Activated CD4-positive, alpha-beta T cell treated with anti-CD3 and anti-CD28 coated beads for 36 hours (primary cell): ENCODE results near the gene ZNF331. TPM values are rescaled to one million over a fixed set of nuclear protein-coding genes. Genes with fewer than 3 reads are reported as not detected.

Experiments used
- ATAC-seq: fragments of 200-7000 bp; cut with Tn5 transposase; one replicate; pipeline ENCODE4 v1.10.0; 2021; ENCODE audit warnings: mild to moderate bottlenecking, moderate library complexity
- CTCF ChIA-PET: fragments of 350-600 bp; sonication (Branson Sonifier 250); formaldehyde crosslinking; loops from one replicate; lab custom pipeline; 2021; ENCODE audit warnings: antibody characterized with exemption; lab: Charles Lee
- POLR2A ChIA-PET: fragments of 350-600 bp; sonication (Branson Sonifier 250); formaldehyde crosslinking; loops from one replicate; lab custom pipeline; 2021; ENCODE audit warnings: antibody characterized with exemption, inconsistent platforms; lab: Charles Lee
- DNase-seq: peaks from one replicate; pipeline ENCODE4 v3.0.0-alpha.2; 2020
- H3K27ac Mint-ChIP-seq: one replicate; pipeline ENCODE4 v1.8.0; 2021; ENCODE audit warnings: mixed read lengths
- H3K27me3 Mint-ChIP-seq: one replicate; pipeline ENCODE4 v1.8.0; 2021; ENCODE audit warnings: mixed read lengths
- H3K36me3 Mint-ChIP-seq: one replicate; pipeline ENCODE4 v1.8.0; 2021; ENCODE audit warnings: low read depth, mixed read lengths
- H3K4me1 Mint-ChIP-seq: one replicate; pipeline ENCODE4 v1.8.0; 2021; ENCODE audit warnings: mixed read lengths
- H3K4me3 Mint-ChIP-seq: one replicate; pipeline ENCODE4 v1.8.0; 2021; ENCODE audit warnings: mild to moderate bottlenecking, moderate library complexity, mixed read lengths
- H3K9me3 Mint-ChIP-seq: one replicate; pipeline ENCODE4 v1.8.0; 2021; ENCODE audit warnings: low read depth, mixed read lengths
- intact Hi-C, 2 experiments: fragments of 100-400 bp; cut with DNase I in 1 of 2; cut with micrococcal nuclease in 1 of 2; formaldehyde crosslinking; loops; one replicate each; pipeline versions ENCODE4 v1.14.2 to v1.15.1; 2022 to 2024; cut with DNase I, micrococcal nuclease
- total RNA-seq, 2 experiments: library from RNA; stranded (reverse); gene quantifications; one replicate each; pipeline ENCODE4 v1.2.3, GENCODE V29; 2021

ZNF331 gene
- total RNA-seq, 2 experiments from 2014 or later = 24.3 to 29.7 TPM

DNA sequence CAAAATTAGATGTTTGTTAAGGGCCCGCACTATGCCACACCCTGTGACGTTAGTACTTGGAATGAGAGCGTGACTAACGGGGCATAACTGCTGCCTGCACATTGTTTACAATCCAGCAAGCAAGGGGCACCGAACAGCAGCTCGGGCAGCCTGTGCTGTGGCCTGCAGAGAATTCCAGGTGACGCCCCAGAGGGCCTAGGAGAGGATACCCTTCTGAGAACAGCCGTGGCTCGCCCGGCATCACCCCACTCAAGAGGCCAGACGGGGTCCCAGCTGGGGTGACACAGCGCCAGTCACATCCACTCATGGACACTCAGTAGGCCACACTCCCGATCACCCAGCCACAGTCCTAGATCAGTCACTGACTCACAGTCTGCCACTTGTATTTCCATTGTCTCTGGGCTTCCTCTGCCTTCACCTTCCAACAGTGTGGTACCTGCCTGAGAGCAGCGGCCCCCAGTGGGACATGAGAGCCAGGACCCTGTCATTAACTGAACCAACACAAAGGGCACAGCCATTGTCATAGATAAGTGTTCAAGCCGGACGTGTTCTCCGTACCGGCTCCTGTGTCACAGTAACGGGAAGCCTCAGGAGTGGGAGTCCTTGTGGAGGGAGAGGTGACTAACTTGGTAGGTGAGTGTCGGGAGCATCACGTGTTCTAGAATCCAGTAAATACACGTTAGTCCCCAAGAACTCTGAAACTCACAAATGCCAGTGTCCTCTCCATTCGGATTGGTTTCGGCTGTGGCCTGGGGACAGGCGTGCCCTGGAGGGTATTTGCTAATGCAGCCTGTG, 7.5 kb downstream of the ZNF331 start:
- no peak for DNase-seq
- ChIA-PET POLR2A (no interaction called here), CTCF (no interaction called here)
- ATAC-seq = no peak
- H3K27me3 Mint-ChIP-seq = no peaks in the 10 kb centered on the region
- H3K4me3 Mint-ChIP-seq = no peak overlapping the region
- H3K36me3 Mint-ChIP-seq = peaks cover 66% of the 10 kb centered on the region
- intact Hi-C loops = no loop called here
- H3K4me1 Mint-ChIP-seq = peaks cover 34% of the 10 kb centered on the region
- H3K27ac Mint-ChIP-seq = no peak overlapping the region
- H3K9me3 Mint-ChIP-seq = peaks cover 4% of the 10 kb centered on the region

- peaks cover 29% of the 10 kb centered on the region for H3K4me1 Mint-ChIP-seq
- ChIA-PET POLR2A (no interaction called here), CTCF (no interaction called here)
- H3K36me3 Mint-ChIP-seq = peaks cover 61% of the 10 kb centered on the region
- intact Hi-C loops = no loop called here
- H3K27ac Mint-ChIP-seq = peak overlapping the region; percentile 6
- H3K4me3 Mint-ChIP-seq = no peak overlapping the region
- H3K27me3 Mint-ChIP-seq = no peaks in the 10 kb centered on the region
- ATAC-seq = no peak
- peaks cover 1% of the 10 kb centered on the region for H3K9me3 Mint-ChIP-seq
- DNase-seq = no peak
Observed at GRCh38 chr19:53546758-53547513, 9.0 kb downstream of the ZNF331 start.

GRCh38 chr19:53549340-53549739, 11.4 kb downstream of the ZNF331 start:
- no peak overlapping the region for H3K4me3 Mint-ChIP-seq
- H3K36me3 Mint-ChIP-seq = peaks cover 62% of the 10 kb centered on the region
- H3K9me3 Mint-ChIP-seq = peaks cover 1% of the 10 kb centered on the region
- peak overlapping the region; percentile 15 for H3K27ac Mint-ChIP-seq
- ChIA-PET CTCF (no interaction called here), POLR2A (no interaction called here)
- DNase-seq (no peak), ATAC-seq (no peak)
- H3K4me1 Mint-ChIP-seq = peaks cover 38% of the 10 kb centered on the region
- intact Hi-C loops = no loop called here
- no peaks in the 10 kb centered on the region for H3K27me3 Mint-ChIP-seq

DNA sequence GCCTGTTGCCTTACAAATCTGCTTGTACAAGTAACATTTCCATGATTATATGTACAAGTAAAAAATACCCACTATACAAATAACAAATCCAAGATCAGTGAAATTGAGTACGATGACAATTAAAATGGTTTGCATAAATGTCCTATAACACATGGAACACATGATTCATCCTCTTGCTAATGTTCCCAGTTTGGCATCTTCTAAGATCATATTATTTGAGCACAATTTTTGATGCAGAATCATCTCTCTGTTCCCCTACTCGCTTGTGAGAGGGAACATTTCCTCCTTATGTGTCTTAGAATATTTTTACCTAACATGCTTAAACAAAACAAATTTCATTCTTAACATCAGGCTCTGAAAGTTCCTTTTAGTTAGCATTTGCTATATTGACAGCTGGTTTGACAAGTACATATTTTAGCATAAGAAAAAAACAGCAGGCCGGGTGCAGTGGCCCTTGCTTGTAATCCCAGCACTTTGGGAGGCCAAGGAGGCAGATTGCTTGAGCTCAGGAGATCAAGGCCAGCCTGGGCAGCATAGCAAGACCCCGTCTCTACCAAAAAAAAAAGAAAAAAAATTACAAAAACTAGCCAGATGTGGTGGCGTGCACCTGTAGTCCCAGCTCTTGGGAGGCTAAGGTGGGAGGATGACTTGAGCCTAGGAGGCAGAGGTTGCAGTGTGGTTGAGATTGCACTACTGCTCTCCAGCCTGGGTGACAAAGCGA, 14.2 kb downstream of the ZNF331 start:
- ChIA-PET POLR2A (no interaction called here), CTCF (no interaction called here)
- Mint-ChIP-seq H3K4me1 (peaks cover 36% of the 10 kb centered on the region), H3K9me3 (peaks cover 1% of the 10 kb centered on the region), H3K27me3 (no peaks in the 10 kb centered on the region), H3K36me3 (peaks cover 65% of the 10 kb centered on the region), H3K27ac (no peak overlapping the region), H3K4me3 (no peak overlapping the region)
- intact Hi-C loops = loop anchor here in 1 of 2 experiments (5.0 kb wide), 1 partner anchor 315 kb away; the partner anchor contains the start of gene MYADM
- DNase-seq (no peak), ATAC-seq (no peak)

GRCh38 chr19:53553156-53553555, 15.2 kb downstream of the ZNF331 start:
- DNase-seq (no peak), ATAC-seq (peak; percentile 24)
- Mint-ChIP-seq H3K4me1 (peaks cover 34% of the 10 kb centered on the region), H3K27me3 (no peaks in the 10 kb centered on the region), H3K4me3 (peak overlapping the region; percentile 92), H3K9me3 (peaks cover 1% of the 10 kb centered on the region), H3K36me3 (peaks cover 66% of the 10 kb centered on the region), H3K27ac (peak overlapping the region; percentile 99)
- ChIA-PET POLR2A (no interaction called here), CTCF (no interaction called here)
- intact Hi-C loops = loop anchor here in 1 of 2 experiments (5.0 kb wide), 1 partner anchor 314 kb away; the partner anchor contains the start of gene MYADM

DNA sequence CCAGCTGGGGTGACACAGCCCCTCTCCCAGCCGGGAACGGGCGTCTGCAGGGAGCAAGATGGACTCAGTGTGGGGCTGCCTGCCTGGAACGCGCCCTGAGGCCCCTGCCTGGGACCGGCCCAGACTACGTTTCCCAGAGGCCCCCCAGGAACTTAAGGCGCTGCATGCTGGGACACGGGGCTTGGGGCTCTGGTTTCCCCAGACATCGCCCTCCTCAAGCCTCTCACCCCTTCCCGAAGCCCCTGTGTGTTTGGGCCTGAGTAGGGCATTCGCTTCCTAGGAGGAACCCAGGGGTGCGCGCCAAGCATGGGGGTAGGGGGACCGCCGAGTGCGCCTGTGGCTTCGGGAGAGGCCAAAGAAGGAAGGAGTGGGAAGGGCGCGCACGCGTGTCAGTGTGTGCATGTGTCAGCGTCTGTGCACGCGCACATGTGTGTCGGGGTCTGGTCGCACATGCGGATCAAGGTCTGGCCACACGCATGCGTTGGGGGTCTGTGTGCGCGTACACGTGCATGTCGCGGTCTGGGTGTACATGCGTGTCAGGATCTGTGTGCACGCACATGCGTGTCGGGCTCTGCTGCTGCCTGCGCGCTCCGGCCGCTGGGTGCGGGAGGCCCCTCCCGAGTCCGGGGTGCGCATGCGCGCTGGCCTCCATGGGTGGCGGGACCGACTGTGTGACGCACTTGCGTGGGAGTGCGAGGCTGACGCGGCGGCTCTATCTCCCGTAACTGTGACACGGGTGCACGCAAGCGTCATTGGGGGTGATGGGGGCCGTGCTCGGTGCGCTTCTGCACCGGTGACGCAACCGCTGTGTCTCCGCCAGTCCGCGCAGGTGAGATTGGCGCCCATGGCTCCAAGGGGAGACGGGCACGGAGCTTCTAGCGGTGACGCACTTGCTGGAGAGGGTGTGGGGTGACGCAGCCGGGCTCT, 16.2 kb downstream of the ZNF331 start:
- peaks cover 1% of the 10 kb centered on the region for H3K9me3 Mint-ChIP-seq
- ATAC-seq = peak; percentile 92
- no peaks in the 10 kb centered on the region for H3K27me3 Mint-ChIP-seq
- intact Hi-C loops = loop anchor here (1.0 to 5.0 kb wide), 4 partner anchors 16 to 313 kb away; partner anchors contain the start of genes MYADM (in 1 of the 2) and ZNF331 (in 1 of the 2)
- CTCF ChIA-PET = interaction anchor here (0.6 kb wide), 1 partner anchor 497 kb away, joined by 3 read pairs; no protein-coding TSS in a partner anchor
- H3K27ac Mint-ChIP-seq = peak overlapping the region; percentile 99
- peaks cover 32% of the 10 kb centered on the region for H3K4me1 Mint-ChIP-seq
- DNase-seq = peak; percentile 96
- peaks cover 67% of the 10 kb centered on the region for H3K36me3 Mint-ChIP-seq
- POLR2A ChIA-PET = interaction anchor here (1.0 kb wide), 1 partner anchor 17 kb away, joined by 3 read pairs; no protein-coding TSS in a partner anchor
- peak overlapping the region; percentile 92 for H3K4me3 Mint-ChIP-seq

DNA sequence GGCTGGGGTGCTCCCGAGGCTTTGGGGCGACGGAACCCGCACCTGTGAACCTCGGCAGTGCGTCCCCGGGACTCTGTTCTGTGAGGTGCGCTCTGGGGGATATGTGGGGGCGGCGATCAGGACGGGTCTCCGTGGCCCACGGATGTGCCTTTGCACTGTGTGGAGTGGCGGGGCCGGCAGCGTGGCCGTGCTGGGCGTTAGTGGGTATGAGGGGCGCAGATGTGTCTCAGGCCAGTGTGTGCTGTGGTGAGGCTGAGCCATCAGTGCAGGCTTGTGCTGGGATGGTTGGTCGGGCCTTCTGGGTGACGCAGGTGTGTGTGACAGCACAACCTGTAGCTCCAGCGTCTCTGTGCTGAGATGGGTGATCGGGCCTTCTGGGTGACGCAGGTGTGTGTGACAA, 16.9 kb downstream of the ZNF331 start:
- ATAC-seq (peak; percentile 2), DNase-seq (no peak)
- Mint-ChIP-seq H3K36me3 (peaks cover 69% of the 10 kb centered on the region), H3K27me3 (no peaks in the 10 kb centered on the region), H3K4me1 (peaks cover 27% of the 10 kb centered on the region), H3K4me3 (peak overlapping the region; percentile 92), H3K9me3 (peaks cover 1% of the 10 kb centered on the region), H3K27ac (peak overlapping the region; percentile 99)
- intact Hi-C loops = loop anchor here (1.0 to 5.0 kb wide), 4 partner anchors 17 to 312 kb away; partner anchors contain the start of genes MYADM (in 1 of the 2) and ZNF331 (in 1 of the 2)
- POLR2A ChIA-PET = interaction anchor here (1.0 kb wide), 1 partner anchor 18 kb away, joined by 3 read pairs; no protein-coding TSS in a partner anchor
- CTCF ChIA-PET = interaction anchor here (0.6 kb wide), 1 partner anchor 498 kb away, joined by 3 read pairs; no protein-coding TSS in a partner anchor

DNA sequence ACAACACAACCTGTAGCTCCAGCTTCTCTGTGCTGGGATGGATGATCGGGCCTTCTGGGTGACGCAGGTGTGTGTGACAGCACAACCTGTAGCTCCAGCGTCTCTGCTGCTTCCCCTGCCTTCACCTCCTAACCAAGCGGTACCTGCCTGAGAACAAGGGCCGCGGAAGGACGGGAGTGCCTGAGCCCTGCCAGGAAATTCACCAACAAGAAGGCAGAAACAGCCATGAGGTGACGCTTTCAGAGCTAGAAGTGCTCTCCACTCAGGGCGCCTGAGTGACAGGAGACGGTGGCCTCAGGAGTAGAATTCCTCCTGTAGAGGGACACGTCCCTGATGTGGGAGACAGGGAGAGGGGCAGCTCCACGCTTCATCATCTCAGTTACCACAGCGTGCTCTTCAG, 17.4 kb downstream of the ZNF331 start:
- intact Hi-C loops = no loop called here
- DNase-seq = no peak
- H3K36me3 Mint-ChIP-seq = peaks cover 70% of the 10 kb centered on the region
- no peak for ATAC-seq
- peaks cover 26% of the 10 kb centered on the region for H3K4me1 Mint-ChIP-seq
- H3K27ac Mint-ChIP-seq = peak overlapping the region; percentile 99
- CTCF ChIA-PET = no interaction called here
- no peaks in the 10 kb centered on the region for H3K27me3 Mint-ChIP-seq
- H3K4me3 Mint-ChIP-seq = peak overlapping the region; percentile 92
- peaks cover 1% of the 10 kb centered on the region for H3K9me3 Mint-ChIP-seq
- POLR2A ChIA-PET = interaction anchor here (0.6 kb wide), 1 partner anchor 161 kb away, joined by 3 read pairs; the partner anchor contains the start of gene ZNF765

DNA sequence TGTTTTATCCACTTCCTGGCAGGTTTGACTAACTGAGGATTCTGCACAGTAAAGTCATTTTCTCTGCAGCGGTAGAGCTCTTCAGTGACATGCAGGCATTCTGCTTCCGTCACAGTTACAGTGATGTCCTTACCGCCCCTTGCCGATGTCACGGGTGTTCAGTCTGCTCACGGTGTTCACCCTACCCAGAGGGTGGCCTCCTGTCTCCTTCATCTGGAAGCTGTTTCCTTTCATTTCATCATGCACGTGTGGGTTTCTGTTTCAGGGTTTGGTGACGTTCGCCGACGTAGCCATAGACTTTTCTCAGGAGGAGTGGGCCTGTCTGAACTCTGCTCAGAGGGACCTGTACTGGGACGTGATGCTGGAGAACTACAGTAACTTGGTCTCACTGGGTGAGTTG, 33.4 kb downstream of the ZNF331 start:
- Mint-ChIP-seq H3K36me3 (peaks cover 85% of the 10 kb centered on the region), H3K27me3 (no peaks in the 10 kb centered on the region), H3K27ac (no peak overlapping the region), H3K9me3 (peaks cover 26% of the 10 kb centered on the region), H3K4me1 (no peaks in the 10 kb centered on the region), H3K4me3 (no peak overlapping the region)
- intact Hi-C loops = no loop called here
- DNase-seq (no peak), ATAC-seq (no peak)
- POLR2A ChIA-PET = no interaction called here
- CTCF ChIA-PET = no interaction called here

DNA sequence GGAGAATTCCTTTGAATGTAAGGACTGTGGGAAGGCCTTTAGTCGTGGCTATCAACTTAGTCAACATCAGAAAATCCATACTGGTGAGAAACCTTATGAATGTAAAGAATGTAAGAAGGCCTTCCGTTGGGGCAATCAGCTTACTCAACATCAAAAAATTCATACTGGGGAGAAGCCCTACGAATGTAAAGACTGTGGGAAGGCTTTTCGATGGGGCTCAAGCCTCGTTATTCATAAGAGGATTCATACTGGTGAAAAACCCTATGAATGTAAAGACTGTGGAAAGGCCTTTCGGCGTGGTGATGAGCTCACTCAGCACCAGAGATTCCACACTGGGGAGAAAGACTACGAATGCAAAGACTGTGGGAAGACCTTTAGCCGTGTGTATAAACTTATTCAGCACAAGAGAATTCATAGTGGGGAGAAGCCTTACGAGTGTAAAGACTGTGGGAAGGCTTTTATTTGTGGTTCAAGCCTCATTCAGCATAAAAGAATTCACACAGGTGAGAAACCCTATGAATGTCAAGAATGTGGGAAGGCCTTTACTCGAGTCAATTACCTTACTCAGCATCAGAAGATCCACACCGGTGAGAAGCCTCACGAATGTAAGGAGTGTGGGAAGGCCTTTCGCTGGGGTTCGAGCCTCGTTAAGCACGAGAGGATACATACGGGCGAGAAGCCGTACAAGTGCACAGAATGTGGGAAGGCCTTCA, 39.2 kb downstream of the ZNF331 start:
- H3K27ac Mint-ChIP-seq = no peak overlapping the region
- POLR2A ChIA-PET = no interaction called here

More for the DNA sequence above, 39.2 kb downstream of the ZNF331 start:
- H3K4me3 Mint-ChIP-seq = no peak overlapping the region
- peaks cover 83% of the 10 kb centered on the region for H3K36me3 Mint-ChIP-seq
- peaks cover 45% of the 10 kb centered on the region for H3K9me3 Mint-ChIP-seq
- no peaks in the 10 kb centered on the region for H3K4me1 Mint-ChIP-seq
- intact Hi-C loops = no loop called here
- no peak for DNase-seq
- H3K27me3 Mint-ChIP-seq = no peaks in the 10 kb centered on the region
- no peak for ATAC-seq
- CTCF ChIA-PET = no interaction called here
